HEK293 (cell line): ENCODE measurements around the gene GRIK4.

Experiments
- CTCF ChIA-PET: fragments of 350-600 bp; formaldehyde crosslinking; extraction: SDS; loops from one replicate; lab custom pipeline; 2021; ENCODE audit warnings: antibody characterized with exemption; lab: Yijun Ruan, JAX
- POLR2A ChIA-PET: fragments of 300-600 bp; formaldehyde crosslinking; extraction: SDS; loops from one replicate; lab custom pipeline; 2020; ENCODE audit warnings: antibody characterized with exemption, inconsistent platforms; lab: Yijun Ruan, JAX
- H3K27ac ChIP-seq: fragments of 200-500 bp; sonication (Bioruptor generic); 2 replicates; pipeline ENCODE4 v1.5.1; 2014; ENCODE audit warnings: low read depth, low read length, control low read depth, inconsistent platforms; ENCODE audit errors: extremely low read depth
- H3K36me3 ChIP-seq, 2 experiments: fragments of 200-500 bp in 1 of 2; sonication (Bioruptor generic) in 1 of 2; 1 replicate in 1 of 2; 2 replicates in 1 of 2; pipeline ENCODE4 v1.5.1; 2014 to 2017; ENCODE audit warnings: inconsistent platforms in 2 of 2, low read length in 2 of 2; ENCODE audit not compliant: control insufficient read depth in 2 of 2, insufficient read depth in 1 of 2
- H3K4me1 ChIP-seq: fragments of 200-500 bp; sonication (Bioruptor generic); 2 replicates; pipeline ENCODE4 v1.5.1; 2014; ENCODE audit warnings: mild to moderate bottlenecking, low read length, inconsistent platforms; ENCODE audit not compliant: control insufficient read depth, insufficient read depth
- H3K4me3 ChIP-seq: 2 replicates; pipeline ENCODE4 v1.5.1; 2011; ENCODE audit warnings: low read depth, mild to moderate bottlenecking, control low read depth, low read length, moderate library complexity
- H3K9me3 ChIP-seq: fragments of 200-500 bp; sonication (Bioruptor generic); 2 replicates; pipeline ENCODE4 v1.5.1; 2014; ENCODE audit warnings: low read depth, low read length, inconsistent platforms; ENCODE audit not compliant: control insufficient read depth, insufficient read depth
- EGR2 ChIP-seq: fragments of 450-650 bp; formaldehyde crosslinking; IDR thresholded peaks from 2 replicates; pipeline ENCODE4 v1.5.1; 2016; ENCODE audit warnings: low read depth, missing biosample characterization, missing genetic modification characterization
- REPIN1 ChIP-seq: fragments of 450-650 bp; formaldehyde crosslinking; IDR thresholded peaks from 2 replicates; pipeline ENCODE4 v1.5.1; 2017; ENCODE audit warnings: missing biosample characterization, missing genetic modification characterization, low read depth
- SP3 ChIP-seq: fragments of 450-650 bp; formaldehyde crosslinking; IDR thresholded peaks from 2 replicates; pipeline ENCODE4 v1.5.1; 2016; ENCODE audit warnings: missing biosample characterization, missing genetic modification characterization
- ZBTB7A ChIP-seq: fragments of 450-650 bp; formaldehyde crosslinking; IDR thresholded peaks from 2 replicates; pipeline ENCODE4 v1.5.1; 2016; ENCODE audit warnings: low read depth, missing biosample characterization, missing genetic modification characterization
- ZNF10 ChIP-seq: fragments of 450-650 bp; formaldehyde crosslinking; IDR thresholded peaks from 2 replicates; pipeline ENCODE4 v1.5.1; 2017; ENCODE audit warnings: missing biosample characterization, missing genetic modification characterization
- ZNF146 ChIP-seq: fragments of 450-650 bp; formaldehyde crosslinking; IDR thresholded peaks from 2 replicates; pipeline ENCODE4 v1.5.1; 2016; ENCODE audit warnings: missing biosample characterization, missing genetic modification characterization
- ZNF211 ChIP-seq: fragments of 450-650 bp; formaldehyde crosslinking; IDR thresholded peaks from 2 replicates; pipeline ENCODE4 v1.5.1; 2016; ENCODE audit warnings: low read depth, missing biosample characterization, missing genetic modification characterization
- ZNF292 ChIP-seq: fragments of 450-650 bp; formaldehyde crosslinking; IDR thresholded peaks from 2 replicates; pipeline ENCODE4 v1.5.1; 2016; ENCODE audit warnings: low read depth, missing biosample characterization, missing genetic modification characterization, borderline replicate concordance
- ZNF335 ChIP-seq: fragments of 450-650 bp; formaldehyde crosslinking; conservative IDR thresholded peaks from 2 replicates; pipeline ENCODE4 v1.5.1; 2016; ENCODE audit warnings: missing biosample characterization, missing genetic modification characterization
- ZNF362 ChIP-seq: fragments of 450-650 bp; formaldehyde crosslinking; IDR thresholded peaks from 2 replicates; pipeline ENCODE4 v1.5.1; 2016; ENCODE audit warnings: missing biosample characterization, missing genetic modification characterization
- ZNF366 ChIP-seq: fragments of 450-650 bp; formaldehyde crosslinking; conservative IDR thresholded peaks from 2 replicates; pipeline ENCODE4 v1.5.1; 2016; ENCODE audit warnings: missing biosample characterization, missing genetic modification characterization
- ZNF37A ChIP-seq: fragments of 450-650 bp; IDR thresholded peaks from 2 replicates; pipeline ENCODE4 v1.5.1; 2018; ENCODE audit warnings: missing biosample characterization, missing genetic modification characterization
- ZNF391 ChIP-seq: fragments of 450-650 bp; formaldehyde crosslinking; IDR thresholded peaks from 2 replicates; pipeline ENCODE4 v1.5.1; 2016; ENCODE audit warnings: low read depth, missing biosample characterization, missing genetic modification characterization, borderline replicate concordance
- ZNF398 ChIP-seq: fragments of 450-650 bp; formaldehyde crosslinking; IDR thresholded peaks from 2 replicates; pipeline ENCODE4 v1.5.1; 2017; ENCODE audit warnings: missing biosample characterization, missing genetic modification characterization
- ZNF423 ChIP-seq: fragments of 450-650 bp; formaldehyde crosslinking; IDR thresholded peaks from 2 replicates; pipeline ENCODE4 v1.5.1; 2016; ENCODE audit warnings: missing biosample characterization, missing genetic modification characterization
- ZNF501 ChIP-seq: fragments of 450-650 bp; formaldehyde crosslinking; IDR thresholded peaks from 2 replicates; pipeline ENCODE4 v1.5.1; 2016; ENCODE audit warnings: missing biosample characterization, missing genetic modification characterization
- ZNF621 ChIP-seq: fragments of 450-650 bp; formaldehyde crosslinking; IDR thresholded peaks from 2 replicates; pipeline ENCODE4 v1.5.1; 2017; ENCODE audit warnings: missing biosample characterization, missing genetic modification characterization
- ZNF664 ChIP-seq: fragments of 450-650 bp; formaldehyde crosslinking; IDR thresholded peaks from 2 replicates; pipeline ENCODE4 v1.5.1; 2016; ENCODE audit warnings: missing biosample characterization, missing genetic modification characterization
- TF ChIP-seq, protein P1 (sequence below): fragments of 450-650 bp; formaldehyde crosslinking; IDR thresholded peaks from 2 replicates; pipeline ENCODE4 v1.5.1; 2016; ENCODE audit warnings: missing biosample characterization, missing genetic modification characterization, low read depth
- TF ChIP-seq, protein P2 (sequence below): fragments of 450-650 bp; IDR thresholded peaks from 2 replicates; pipeline ENCODE4 v1.5.1; 2018; ENCODE audit warnings: missing biosample characterization, missing genetic modification characterization

Gene GRIK4

DNA sequence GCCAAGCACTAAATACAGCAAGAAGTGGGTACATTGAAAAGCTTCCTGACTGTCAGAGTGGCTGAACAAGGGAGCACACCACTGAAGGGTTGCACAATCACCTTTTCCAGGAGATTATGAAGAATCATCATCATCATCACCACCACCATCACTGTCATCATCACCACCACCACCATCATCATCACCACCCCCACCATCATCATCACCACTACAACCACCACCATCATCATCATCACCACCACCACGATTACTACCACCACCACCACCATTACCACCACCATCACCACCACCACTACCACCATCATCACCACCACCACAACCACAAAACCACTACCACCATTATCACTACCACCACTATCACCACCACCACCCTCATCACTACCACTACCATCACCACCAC lies 364.4 kb downstream of the GRIK4 start:
- POLR2A ChIA-PET = no interaction called here
- Histone ChIP-seq H3K27ac (no peak overlapping the region), H3K36me3 (peaks cover 0 to 3% of the 10 kb centered on the region in 2 experiments; a peak in 1 of 3 replicates), H3K4me3 (no peak overlapping the region), H3K4me1 (no peaks in the 10 kb centered on the region), H3K9me3 (no peaks in the 10 kb centered on the region)
- no peak for TF ChIP-seq ZNF423 (tag by site-specific recombination)
- TF ChIP-seq, protein P1, sequence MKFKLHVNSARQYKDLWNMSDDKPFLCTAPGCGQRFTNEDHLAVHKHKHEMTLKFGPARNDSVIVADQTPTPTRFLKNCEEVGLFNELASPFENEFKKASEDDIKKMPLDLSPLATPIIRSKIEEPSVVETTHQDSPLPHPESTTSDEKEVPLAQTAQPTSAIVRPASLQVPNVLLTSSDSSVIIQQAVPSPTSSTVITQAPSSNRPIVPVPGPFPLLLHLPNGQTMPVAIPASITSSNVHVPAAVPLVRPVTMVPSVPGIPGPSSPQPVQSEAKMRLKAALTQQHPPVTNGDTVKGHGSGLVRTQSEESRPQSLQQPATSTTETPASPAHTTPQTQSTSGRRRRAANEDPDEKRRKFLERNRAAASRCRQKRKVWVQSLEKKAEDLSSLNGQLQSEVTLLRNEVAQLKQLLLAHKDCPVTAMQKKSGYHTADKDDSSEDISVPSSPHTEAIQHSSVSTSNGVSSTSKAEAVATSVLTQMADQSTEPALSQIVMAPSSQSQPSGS (tag by site-specific recombination) = no peak
- TF ChIP-seq, protein P2, sequence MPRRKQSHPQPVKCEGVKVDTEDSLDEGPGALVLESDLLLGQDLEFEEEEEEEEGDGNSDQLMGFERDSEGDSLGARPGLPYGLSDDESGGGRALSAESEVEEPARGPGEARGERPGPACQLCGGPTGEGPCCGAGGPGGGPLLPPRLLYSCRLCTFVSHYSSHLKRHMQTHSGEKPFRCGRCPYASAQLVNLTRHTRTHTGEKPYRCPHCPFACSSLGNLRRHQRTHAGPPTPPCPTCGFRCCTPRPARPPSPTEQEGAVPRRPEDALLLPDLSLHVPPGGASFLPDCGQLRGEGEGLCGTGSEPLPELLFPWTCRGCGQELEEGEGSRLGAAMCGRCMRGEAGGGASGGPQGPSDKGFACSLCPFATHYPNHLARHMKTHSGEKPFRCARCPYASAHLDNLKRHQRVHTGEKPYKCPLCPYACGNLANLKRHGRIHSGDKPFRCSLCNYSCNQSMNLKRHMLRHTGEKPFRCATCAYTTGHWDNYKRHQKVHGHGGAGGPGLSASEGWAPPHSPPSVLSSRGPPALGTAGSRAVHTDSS = peak; percentile 86
- no peak for TF ChIP-seq ZNF335 (tag by site-specific recombination)
- no peak for TF ChIP-seq ZNF10 (tag by site-specific recombination)
- TF ChIP-seq ZNF37A (tag by site-specific recombination) = no peak
- CTCF ChIA-PET = interaction anchor here (0.6 kb wide), 1 partner anchor 13 kb away, joined by 3 read pairs; no protein-coding TSS in a partner anchor

DNA sequence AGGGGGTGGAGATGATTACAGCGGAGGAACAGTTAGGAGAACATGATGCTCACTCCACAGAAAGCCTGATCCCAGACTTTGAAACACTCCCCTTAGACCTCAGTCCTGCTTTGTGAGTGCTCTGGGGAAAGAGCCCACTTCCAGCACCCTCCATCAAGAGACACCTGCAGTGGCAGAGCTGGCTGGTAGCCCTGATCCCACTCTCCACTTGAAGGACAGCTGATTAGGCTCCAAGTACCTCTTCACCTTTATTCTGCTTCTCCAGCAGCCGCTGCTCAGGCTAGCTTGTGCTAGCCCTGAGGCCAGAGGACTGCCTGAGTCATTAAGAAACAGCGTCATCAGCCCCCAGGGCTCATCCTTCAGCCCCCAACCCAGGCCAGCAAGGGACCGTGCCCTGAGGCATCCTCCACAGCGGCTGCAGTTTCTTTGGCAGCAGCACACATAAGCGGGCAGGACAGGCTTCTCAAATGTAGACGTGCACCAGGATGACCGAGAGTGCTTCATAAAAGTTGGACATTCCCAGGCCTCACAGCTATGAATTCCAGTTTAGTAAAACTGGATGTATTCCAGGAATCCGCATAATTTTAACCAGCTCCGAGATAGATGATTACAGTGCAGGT lies 366.3 kb downstream of the GRIK4 start:
- Histone ChIP-seq H3K4me3 (no peak overlapping the region), H3K9me3 (no peaks in the 10 kb centered on the region), H3K27ac (no peak overlapping the region), H3K4me1 (no peaks in the 10 kb centered on the region), H3K36me3 (peaks cover 0 to 3% of the 10 kb centered on the region in 2 experiments; a peak in 1 of 3 replicates)
- CTCF ChIA-PET = no interaction called here
- TF ChIP-seq SP3 (tag by site-specific recombination) = no peak
- no peak for TF ChIP-seq ZNF391 (tag by site-specific recombination)
- TF ChIP-seq ZNF501 = no peak
- TF ChIP-seq ZNF146 (tag by site-specific recombination) = no peak
- TF ChIP-seq, all 188 proteins: peak for 0
- POLR2A ChIA-PET = no interaction called here

DNA sequence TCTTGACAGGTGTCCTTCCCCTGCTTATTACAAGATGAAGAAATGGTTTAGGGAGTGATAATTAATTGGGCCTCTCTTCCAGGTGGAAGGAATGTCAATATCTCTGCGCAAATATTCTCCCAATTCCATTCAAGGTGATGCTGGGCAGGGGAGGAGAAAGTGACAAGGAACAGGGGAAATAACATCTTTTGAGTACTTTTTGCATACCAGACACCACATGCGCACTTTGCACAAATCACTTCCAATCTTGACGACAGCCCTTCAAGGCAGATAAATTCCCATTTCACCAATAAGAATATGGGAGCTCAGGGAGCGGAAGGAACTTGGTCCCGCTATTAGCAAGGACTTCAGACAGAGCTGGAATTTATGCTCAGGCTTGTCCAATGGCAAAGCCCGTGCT lies 367.2 kb downstream of the GRIK4 start:
- ChIA-PET CTCF (interaction anchor here (0.5 kb wide), 1 partner anchor 1059 kb away, joined by 3 read pairs; no protein-coding TSS in a partner anchor), POLR2A (no interaction called here)
- no peak overlapping the region for H3K4me3 ChIP-seq
- peaks cover 0 to 3% of the 10 kb centered on the region in 2 experiments; a peak in 1 of 3 replicates for H3K36me3 ChIP-seq
- TF ChIP-seq REPIN1 (tag by site-specific recombination) (no peak), ZNF211 (tag by site-specific recombination) (no peak), EGR2 (no peak)
- no peaks in the 10 kb centered on the region for H3K9me3 ChIP-seq
- no peaks in the 10 kb centered on the region for H3K4me1 ChIP-seq
- no peak overlapping the region for H3K27ac ChIP-seq

DNA sequence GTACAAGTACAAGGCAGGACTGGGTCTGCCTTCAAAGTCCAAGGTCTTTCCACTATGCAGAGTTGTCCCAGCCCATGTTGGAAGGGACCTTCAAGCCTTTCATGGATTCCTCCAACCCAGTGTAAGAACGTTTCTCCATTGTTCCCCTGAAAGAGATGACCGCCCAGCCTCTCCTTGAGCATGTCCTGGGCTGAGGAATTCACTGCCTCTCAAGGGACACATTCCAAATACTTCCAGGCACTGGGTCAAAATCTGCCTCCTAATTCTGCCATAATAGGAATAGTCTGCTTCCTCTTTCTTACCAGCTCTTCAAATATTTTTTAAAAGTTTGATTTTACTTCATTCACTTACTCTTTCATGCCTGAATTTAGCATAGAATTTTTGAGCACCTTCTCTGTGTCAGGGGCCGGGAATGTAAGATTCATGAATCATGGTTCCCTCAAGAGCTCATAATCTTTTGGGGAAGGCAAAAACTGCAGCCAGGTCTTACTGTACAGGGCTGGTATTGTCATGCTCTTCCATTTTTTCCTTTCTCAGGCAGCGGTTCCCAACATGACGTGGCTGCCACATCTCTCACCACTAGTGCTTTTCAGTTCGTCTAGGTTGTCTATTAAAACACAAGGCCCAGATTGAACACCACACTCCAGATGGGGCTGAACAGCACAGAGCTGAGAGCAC lies 369.1 kb downstream of the GRIK4 start:
- ChIA-PET CTCF (interaction anchor here (0.7 kb wide), 1 partner anchor 849 kb away, joined by 3 read pairs; no protein-coding TSS in a partner anchor), POLR2A (no interaction called here)
- no peaks in the 10 kb centered on the region for H3K4me1 ChIP-seq
- no peaks in the 10 kb centered on the region for H3K9me3 ChIP-seq
- H3K27ac ChIP-seq = no peak overlapping the region
- peaks cover 0 to 3% of the 10 kb centered on the region in 2 experiments; a peak in 1 of 3 replicates for H3K36me3 ChIP-seq
- H3K4me3 ChIP-seq = no peak overlapping the region
- no peak for TF ChIP-seq ZNF292
- no peak for TF ChIP-seq SP3 (tag by site-specific recombination)
- TF ChIP-seq ZBTB7A (tag by site-specific recombination) = no peak
- no peak for TF ChIP-seq ZNF362 (tag by site-specific recombination)
- no peak for TF ChIP-seq ZNF621
- TF ChIP-seq ZNF664 (tag by site-specific recombination) = no peak
- no peak for TF ChIP-seq ZNF366 (tag by site-specific recombination)
- no peak for TF ChIP-seq ZNF398 (tag by site-specific recombination)
